Ovary (tissue), 3 donors: ENCODE results near the gene WDFY4.

Source experiments
- CTCF ChIP-seq, 3 donors: fragments of 450-650 bp in 2 of 3; fragments of 200-600 bp in 1 of 3; IDR thresholded peaks; one replicate each; pipeline versions ENCODE4 v1.5.1 to v1.8.0; 2016 to 2022; ENCODE audit warnings: antibody characterized with exemption in 3 of 3, mild to moderate bottlenecking in 1 of 3
- EP300 ChIP-seq: sonication (generic); formaldehyde crosslinking; IDR thresholded peaks from one replicate; pipeline ENCODE4 v1.6.1; 2017; ENCODE audit warnings: antibody characterized with exemption
- POLR2A ChIP-seq: fragments of 450-650 bp; IDR thresholded peaks from one replicate; pipeline ENCODE4 v1.6.1; 2017; ENCODE audit warnings: antibody characterized with exemption, mild to moderate bottlenecking, moderate library complexity
- donor health status: DM: no; HTN: no; CAD: no.

- TF ChIP-seq POLR2A (no peak), CTCF (IDR thresholded peaks at IDR 0.05) (no peak), EP300 (no peak)
Observed at GRCh38 chr10:48800007-48800675, 115.5 kb downstream of the WDFY4 start.
